GM18858 (cell line): ENCODE measurements around the gene RPE65.
"Not testable (repeated sequence)": the region's sequence is repeated elsewhere in the genome, so short reads cannot be mapped to it uniquely, and the experiment has no call there.

Experiments
- ATAC-seq: cut with Tn5 transposase; IDR thresholded peaks from one replicate; pipeline ENCODE4 v1.9.1; 2021; ENCODE audit not compliant: unreplicated experiment

Gene RPE65

GRCh38 chr1:68454534-68454933, 4.8 kb upstream of the RPE65 start:
- no peak for ATAC-seq

GRCh38 chr1:68453060-68453670, 3.4 kb upstream of the RPE65 start:
- no peak for ATAC-seq

DNA sequence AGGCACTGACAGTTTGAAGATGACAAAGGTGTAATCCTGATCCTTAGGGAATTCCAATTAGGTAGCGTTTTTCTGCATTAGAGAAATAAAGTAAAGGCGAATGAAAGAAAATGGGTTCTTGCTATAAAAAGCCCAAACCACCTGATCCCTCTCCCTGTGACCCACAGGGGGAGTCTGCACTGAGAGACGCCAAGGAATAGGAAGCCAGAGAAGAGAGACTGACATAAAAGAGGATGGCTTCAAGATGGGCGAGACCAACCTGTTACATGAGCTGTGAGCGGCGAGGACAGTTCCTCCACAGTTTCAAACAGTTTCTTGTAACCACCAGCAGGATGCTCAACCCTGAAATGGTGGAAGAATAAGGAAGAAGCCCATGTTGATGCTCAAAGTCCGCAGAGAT, 1.4 kb downstream of the RPE65 start:
- no peak for ATAC-seq

- ATAC-seq, result no peak
These were observed 4.0 kb downstream of the RPE65 start for GRCh38 chr1:68445709-68446108.

DNA sequence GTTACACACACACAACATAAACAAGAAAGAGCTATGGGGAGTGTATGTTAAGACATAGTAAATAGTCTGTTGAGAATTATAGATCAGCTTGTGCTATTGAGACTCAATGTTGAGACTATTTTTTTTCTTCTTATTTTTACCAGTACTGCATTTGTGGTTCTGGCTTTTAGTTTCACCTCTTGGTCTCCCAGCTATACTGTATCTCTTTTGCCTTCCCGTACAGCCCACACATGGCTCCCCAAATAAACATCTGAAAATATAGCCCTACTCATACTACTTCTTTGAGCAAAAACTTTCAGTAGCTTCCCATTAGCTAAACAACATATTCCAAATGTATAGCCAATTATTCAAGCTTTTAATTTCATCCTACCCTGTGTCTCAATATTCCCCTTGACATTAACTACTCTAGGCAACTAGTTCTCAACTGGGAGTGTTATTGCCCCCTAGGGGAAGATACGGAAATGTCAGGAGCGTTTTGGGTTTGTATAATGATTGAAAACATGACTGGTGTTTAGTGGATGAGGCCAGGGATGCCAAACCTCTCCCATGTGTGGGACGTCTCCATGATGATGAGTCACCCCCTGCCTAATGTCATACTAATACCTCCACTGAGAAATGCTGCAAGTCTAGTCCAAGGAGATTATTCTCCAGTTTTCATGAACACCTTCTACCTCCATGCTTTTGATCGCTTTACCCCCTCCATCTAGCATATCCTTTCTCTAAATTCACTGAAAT, 6.8 kb downstream of the RPE65 start:
- peak; percentile 88 for ATAC-seq

GRCh38 chr1:68442006-68442405, 7.7 kb downstream of the RPE65 start:
- ATAC-seq, result no peak

- no peak for ATAC-seq
These were observed 11.4 kb downstream of the RPE65 start for GRCh38 chr1:68438310-68438709.

GRCh38 chr1:68433395-68433794, 16.4 kb downstream of the RPE65 start:
- ATAC-seq, result no peak

GRCh38 chr1:68431076-68431475, 18.7 kb downstream of the RPE65 start:
- no peak for ATAC-seq

DNA sequence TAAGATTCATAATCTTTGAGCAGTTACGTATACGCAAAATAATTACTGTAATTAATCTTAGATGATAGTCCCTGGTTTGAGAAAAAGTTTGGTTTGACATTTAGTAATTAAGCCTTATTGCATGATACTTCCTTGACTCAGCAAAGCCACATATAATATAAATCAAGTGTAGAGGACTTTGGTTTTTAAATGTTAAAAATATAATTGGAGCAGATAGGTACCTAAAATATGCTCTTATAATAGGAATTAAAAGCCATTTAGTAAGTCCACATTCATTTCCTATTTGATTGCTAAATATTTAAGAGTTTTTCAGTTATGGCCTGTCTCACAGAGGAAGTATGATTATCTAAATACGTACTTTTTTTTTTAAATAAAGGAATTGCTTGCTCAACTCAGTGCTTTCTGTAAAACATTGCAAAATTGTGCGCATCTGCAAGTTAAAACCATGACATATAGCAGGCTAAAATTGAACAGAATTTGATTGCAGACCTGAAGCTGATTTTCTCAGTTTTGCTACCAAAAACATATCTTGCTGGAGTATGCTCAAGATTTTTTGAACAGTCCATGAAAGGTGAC, 20.4 kb downstream of the RPE65 start:
- ATAC-seq, result no peak

- ATAC-seq, result no peak
These were observed 23.2 kb downstream of the RPE65 start for GRCh38 chr1:68426594-68426993.

- no peak for ATAC-seq
These were observed 28.4 kb downstream of the RPE65 start for GRCh38 chr1:68421350-68421749.

DNA sequence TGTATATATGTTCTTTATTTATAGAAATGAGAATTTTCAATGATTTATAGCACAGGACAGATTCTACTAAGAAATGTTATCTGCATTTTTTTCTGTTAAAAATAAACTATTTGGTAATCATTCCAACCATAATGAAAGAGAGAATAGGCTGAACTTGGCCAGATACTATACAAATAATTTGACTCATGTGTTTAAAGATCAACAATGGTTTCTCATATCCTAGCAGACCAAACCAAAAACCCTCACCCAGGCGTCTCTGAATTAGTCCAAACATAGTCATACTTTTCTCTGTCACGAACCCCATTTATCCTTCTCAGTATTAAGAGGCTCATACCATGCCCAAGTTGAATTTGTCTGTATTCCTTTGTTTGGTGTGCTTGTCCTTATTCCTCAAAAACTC, 40.3 kb downstream of the RPE65 start:
- no peak for ATAC-seq

DNA sequence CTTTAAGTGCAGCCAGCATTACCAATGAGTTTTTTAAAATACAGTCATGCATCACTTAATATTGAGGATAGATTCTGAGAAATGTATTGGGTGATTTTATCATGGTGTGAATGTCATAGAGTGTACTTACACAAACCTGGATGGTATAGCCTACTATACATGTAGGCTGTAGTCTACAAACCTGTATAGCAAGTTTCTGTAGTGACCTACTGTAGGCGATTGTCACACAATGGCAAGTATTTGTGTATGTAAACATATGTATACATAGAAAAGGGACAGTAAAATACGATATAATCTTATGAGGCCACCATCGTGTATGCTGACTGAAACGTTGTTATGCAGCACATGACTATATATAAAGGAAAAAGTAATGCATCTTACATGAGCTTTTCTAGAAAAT, 48.2 kb downstream of the RPE65 start:
- ATAC-seq, result no peak

DNA sequence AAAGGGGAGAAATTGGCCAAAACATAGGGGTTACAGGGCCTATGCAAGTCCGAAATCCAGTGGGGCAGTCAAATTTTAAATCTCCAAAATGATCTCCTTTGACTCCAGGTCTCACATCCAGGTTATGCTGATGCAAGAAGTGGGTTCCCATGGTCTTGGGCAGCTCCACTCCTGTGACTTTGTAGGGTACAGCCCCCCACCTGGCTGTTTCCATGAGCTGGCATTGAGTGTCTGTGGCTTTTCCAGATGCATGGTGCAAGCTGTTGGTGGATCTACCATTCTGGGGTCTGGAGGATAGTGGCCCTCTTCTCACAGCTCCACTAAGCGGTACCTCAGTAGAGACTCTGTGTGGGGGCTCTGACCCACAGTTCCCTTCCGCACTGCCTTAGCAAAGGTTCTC, 54.2 kb downstream of the RPE65 start:
- not testable (repeated sequence) for ATAC-seq

DNA sequence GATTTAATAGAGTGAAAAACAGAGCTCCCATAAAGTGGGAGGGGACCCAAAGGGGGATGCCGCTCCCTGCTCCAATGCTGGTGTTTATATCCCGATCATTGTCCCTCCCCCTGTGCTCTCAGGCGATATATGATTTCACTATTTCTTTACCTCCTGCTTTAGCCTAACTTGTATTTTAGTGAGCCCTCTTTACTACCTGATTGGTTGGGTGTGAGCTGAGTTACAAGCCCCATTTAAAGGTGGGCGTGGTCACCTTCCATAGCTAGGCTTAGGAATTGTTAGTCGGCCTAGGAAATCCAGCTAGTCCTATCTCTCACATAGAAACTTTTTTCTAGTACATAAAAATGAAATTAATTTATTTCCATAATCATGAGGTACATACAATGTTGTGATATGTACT, 57.3 kb downstream of the RPE65 start:
- not testable (repeated sequence) for ATAC-seq

- not testable (repeated sequence) for ATAC-seq
These were observed 63.8 kb downstream of the RPE65 start for GRCh38 chr1:68385798-68386524.

GRCh38 chr1:68384872-68385411, 64.8 kb downstream of the RPE65 start:
- ATAC-seq, result no peak

GRCh38 chr1:68384321-68384813, 65.4 kb downstream of the RPE65 start:
- ATAC-seq, result no peak

DNA sequence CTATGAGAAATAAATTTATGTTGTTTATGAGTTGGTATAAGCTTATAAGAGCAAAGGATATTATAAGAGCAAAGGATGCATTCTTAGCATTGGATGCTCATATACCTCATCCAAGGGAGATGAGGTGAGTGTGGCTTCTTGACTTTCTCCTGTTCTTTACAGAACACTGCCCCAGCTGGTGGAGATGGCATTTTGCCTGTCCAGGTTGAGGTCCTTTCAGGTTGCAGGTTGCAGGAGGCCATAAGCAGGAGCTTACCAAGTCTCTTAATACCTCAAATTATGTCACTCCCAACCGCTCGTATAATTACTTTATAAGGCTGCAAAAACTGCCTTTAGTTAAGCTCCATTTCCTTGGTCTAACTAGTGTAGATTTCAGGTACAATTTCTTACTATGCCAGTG, 66.7 kb downstream of the RPE65 start:
- ATAC-seq, result no peak

DNA sequence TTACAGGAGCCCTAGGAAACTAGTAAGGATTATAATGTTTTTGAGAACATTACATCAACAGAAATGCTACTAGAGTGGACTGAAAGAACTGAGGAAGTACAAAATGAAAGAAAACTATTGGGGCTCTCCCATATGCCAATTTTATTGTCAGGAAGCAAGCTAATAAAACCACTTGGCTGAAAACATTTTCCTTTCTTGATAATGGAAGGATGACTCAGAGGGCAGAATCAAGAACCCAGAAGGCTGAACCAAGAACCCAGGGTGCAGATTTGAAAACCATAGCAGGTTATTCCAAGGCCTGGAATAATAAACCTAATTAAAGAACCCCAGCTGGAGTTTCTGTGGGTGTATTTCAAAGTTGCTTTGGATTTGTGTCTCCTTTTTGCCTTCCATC, 70.7 kb downstream of the RPE65 start:
- ATAC-seq, result no peak
